B cell (primary cell): ENCODE data around the gene STK17B. TPM values are rescaled to one million over a fixed set of nuclear protein-coding genes. Genes with fewer than 3 reads are reported as not detected.
A peak's percentile ranks its signal among the peaks of the same experiment; 100 is the strongest.

ENCODE experiments used
- ATAC-seq: fragments of 200-7000 bp; cut with Tn5 transposase; one replicate; pipeline ENCODE4 v1.10.0; 2021; ENCODE audit warnings: low read depth, mild to moderate bottlenecking, moderate number of reproducible peaks, moderate library complexity
- CTCF ChIA-PET: fragments of 350-600 bp; sonication (Branson Sonifier 250); formaldehyde crosslinking; loops from one replicate; lab custom pipeline; 2021; ENCODE audit warnings: antibody characterized with exemption, inconsistent platforms; lab: Charles Lee
- POLR2A ChIA-PET: fragments of 350-600 bp; sonication (Branson Sonifier 250); formaldehyde crosslinking; loops from one replicate; lab custom pipeline; 2021; ENCODE audit warnings: antibody characterized with exemption; lab: Charles Lee
- DNase-seq: peaks from one replicate; pipeline ENCODE4 v3.0.0; 2013
- H2AFZ ChIP-seq: 2 replicates; pipeline ENCODE4 v1.6.1; 2012; ENCODE audit warnings: mild to moderate bottlenecking, low read depth, low read length; ENCODE audit not compliant: insufficient read depth, poor library complexity, severe bottlenecking
- H3K27ac ChIP-seq, 2 donors: 1 replicate in 1 of 2; 2 replicates in 1 of 2; pipeline ENCODE4 v1.5.1; 2012 to 2013; ENCODE audit warnings: low read length in 2 of 2, mild to moderate bottlenecking in 2 of 2, moderate library complexity in 1 of 2
- H3K27me3 ChIP-seq, 4 experiments: fragments of 200-600 bp in 1 of 4; sonication (generic) in 1 of 4; replicated peaks in 1 of 4; 1 replicate in 2 of 4; 2 replicates in 2 of 4; pipeline versions ENCODE4 v1.6.1 to v1.7.0; 2013 to 2016; ENCODE audit warnings: low read length in 3 of 4, mild to moderate bottlenecking in 2 of 4, mixed read lengths in 1 of 4, moderate library complexity in 1 of 4; ENCODE audit not compliant: insufficient read depth in 4 of 4, control insufficient read depth in 3 of 4; ENCODE audit errors: control extremely low read depth in 1 of 4
- H3K36me3 ChIP-seq, 2 experiments: replicated peaks in 1 of 2; 1 replicate in 1 of 2; 2 replicates in 1 of 2; pipeline versions ENCODE4 v1.6.1 to v1.7.1; 2013; ENCODE audit warnings: low read length in 1 of 2; ENCODE audit not compliant: insufficient read depth in 2 of 2, control insufficient read depth in 1 of 2; ENCODE audit errors: control extremely low read depth in 1 of 2, extremely low read depth in 1 of 2
- H3K4me1 ChIP-seq, 2 donors: fragments of 200-600 bp in 1 of 2; sonication (generic) in 1 of 2; 1 replicate in 1 of 2; 2 replicates in 1 of 2; pipeline versions ENCODE4 v1.5.1 to v1.6.1; 2013 to 2017; ENCODE audit warnings: low read length in 2 of 2; ENCODE audit not compliant: control insufficient read depth in 2 of 2, insufficient read depth in 2 of 2
- H3K4me2 ChIP-seq: replicated peaks from 2 replicates; pipeline ENCODE3; 2012; ENCODE audit warnings: mild to moderate bottlenecking, low read depth, low read length; ENCODE audit not compliant: poor library complexity, severe bottlenecking
- H3K4me3 ChIP-seq, 5 experiments: fragments of 200-600 bp in 1 of 5; sonication (generic) in 1 of 5; 1 replicate in 3 of 5; 2 replicates in 2 of 5; pipeline versions ENCODE4 v1.5.1 to v1.7.0; 2011 to 2016; ENCODE audit warnings: low read length in 4 of 5, mild to moderate bottlenecking in 4 of 5, low read depth in 2 of 5, control low read depth in 1 of 5, moderate library complexity in 1 of 5; ENCODE audit not compliant: insufficient read depth in 1 of 5; ENCODE audit errors: control extremely low read depth in 1 of 5, extremely low read depth in 1 of 5
- H3K79me2 ChIP-seq: fragments of 200-600 bp; sonication (generic); one replicate; pipeline ENCODE4 v1.6.0; 2016; ENCODE audit warnings: low read length; ENCODE audit not compliant: control insufficient read depth, insufficient read depth
- H3K9ac ChIP-seq: fragments of 200-600 bp; sonication (generic); 2 replicates; pipeline ENCODE4 v1.6.1; 2017; ENCODE audit warnings: mild to moderate bottlenecking, low read length, moderate library complexity
- H3K9me3 ChIP-seq, 3 donors: one replicate each; pipeline versions ENCODE4 v1.6.1 to v1.7.1; 2013; ENCODE audit warnings: low read length in 2 of 3; ENCODE audit not compliant: control insufficient read depth in 2 of 3, insufficient read depth in 1 of 3; ENCODE audit errors: control extremely low read depth in 1 of 3
- H4K20me1 ChIP-seq: 2 replicates; pipeline ENCODE4 v1.6.0; 2012; ENCODE audit warnings: mild to moderate bottlenecking, low read length; ENCODE audit not compliant: insufficient read depth, control insufficient read depth, poor library complexity, severe bottlenecking
- H3K27ac Mint-ChIP-seq: one replicate; pipeline ENCODE4 v1.8.0; 2021; ENCODE audit warnings: mixed read lengths
- H3K27me3 Mint-ChIP-seq: one replicate; pipeline ENCODE4 v1.8.0; 2021; ENCODE audit warnings: mixed read lengths
- H3K4me1 Mint-ChIP-seq: one replicate; pipeline ENCODE4 v1.8.0; 2021; ENCODE audit warnings: mixed read lengths
- H3K4me3 Mint-ChIP-seq: one replicate; pipeline ENCODE4 v1.8.0; 2021; ENCODE audit warnings: mixed read lengths
- H3K9me3 Mint-ChIP-seq: one replicate; pipeline ENCODE4 v1.8.0; 2022; ENCODE audit warnings: mixed read lengths; ENCODE audit not compliant: insufficient read depth
- EZH2 ChIP-seq: IDR thresholded peaks from 2 replicates; pipeline ENCODE4 v1.6.1; 2012; ENCODE audit warnings: borderline replicate concordance, low read depth, mild to moderate bottlenecking, moderate library complexity, low read length; ENCODE audit not compliant: insufficient read depth, poor library complexity, severe bottlenecking
- WGBS: methylation state at CpG from one replicate; pipeline ENCODE4 v1.1.5; 2013; ENCODE audit warnings: missing lambda C conversion rate; ENCODE audit not compliant: insufficient coverage; 5-methylcytosine and 5-hydroxymethylcytosine counted together
- intact Hi-C: fragments of 100-400 bp; cut with micrococcal nuclease; formaldehyde crosslinking; loops from one replicate; pipeline ENCODE4 v1.10.0; 2022
- polyA plus RNA-seq: library from polyadenylated mRNA; depleted of rRNA; stranded (reverse); fragments of >200 nt; gene quantifications from 2 replicates; pipeline ENCODE4 v1.2.3, GENCODE V29; 2012
- total RNA-seq, 2 donors: library from RNA; stranded (reverse); fragments of 120-200 nt in 1 of 2; gene quantifications; 1 replicate in 1 of 2; 2 replicates in 1 of 2; pipeline versions ENCODE4 v1.2.3 to v1.2.4, GENCODE V29; 2013 to 2022
- TF ChIP-seq, protein P1 (sequence below): fragments of 200-600 bp; IDR thresholded peaks from one replicate; pipeline ENCODE4 v1.8.0; 2022; ENCODE audit warnings: antibody characterized with exemption, mild to moderate bottlenecking

STK17B gene
- total and polyA plus RNA-seq, 2 donors (not counting 1 experiment from before 2014, with no cell fraction given) = 120 to 249 TPM

DNA sequence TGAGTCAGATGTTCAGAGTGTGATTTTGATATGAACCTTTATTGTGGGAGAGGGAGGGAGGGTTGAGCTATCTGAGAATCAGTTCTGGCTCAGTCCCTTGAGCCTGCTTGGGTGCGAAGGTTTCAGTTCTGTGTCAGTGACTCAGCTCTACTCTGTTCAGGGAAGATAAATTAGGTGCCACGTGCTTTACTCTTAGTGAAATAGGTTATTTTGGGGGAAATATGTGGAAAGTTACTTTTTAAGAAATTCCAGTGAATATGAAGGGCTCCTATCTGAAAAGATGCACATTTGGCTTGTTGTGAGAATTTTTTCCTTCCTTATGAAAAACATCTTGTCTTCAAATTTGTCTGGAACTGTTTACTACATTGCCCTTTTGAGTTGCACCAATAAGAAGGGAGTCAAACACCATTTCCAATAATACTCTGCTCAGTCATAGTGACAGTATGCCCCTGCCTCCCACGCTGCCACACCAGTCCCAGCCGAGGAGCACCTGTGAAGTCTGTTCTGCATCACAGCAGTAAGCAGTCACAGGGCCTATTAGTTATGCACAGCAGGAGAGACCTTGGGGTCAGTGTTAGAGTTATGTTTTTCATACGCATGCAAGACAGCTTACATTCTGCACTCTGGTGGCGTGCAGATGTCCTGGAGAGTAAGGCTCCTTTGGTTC lies 69.9 kb downstream of the STK17B start:
- POLR2A ChIA-PET = interaction anchor here (0.5 to 1.2 kb wide), 3 partner anchors 43 to 168 kb away, joined by 3 to 12 read pairs (median 11); partner anchors contain the start of gene STK17B
- CTCF ChIA-PET = interaction anchor here (1.2 to 3.3 kb wide), 6 partner anchors 14 to 352 kb away, joined by 3 to 10 read pairs (median 6); partner anchors contain the start of gene DNAH7

More for the DNA sequence above, 69.9 kb downstream of the STK17B start:
- peak overlapping the region; percentile 18 for H3K9ac ChIP-seq
- TF ChIP-seq EZH2 = no peak
- TF ChIP-seq, protein P1, sequence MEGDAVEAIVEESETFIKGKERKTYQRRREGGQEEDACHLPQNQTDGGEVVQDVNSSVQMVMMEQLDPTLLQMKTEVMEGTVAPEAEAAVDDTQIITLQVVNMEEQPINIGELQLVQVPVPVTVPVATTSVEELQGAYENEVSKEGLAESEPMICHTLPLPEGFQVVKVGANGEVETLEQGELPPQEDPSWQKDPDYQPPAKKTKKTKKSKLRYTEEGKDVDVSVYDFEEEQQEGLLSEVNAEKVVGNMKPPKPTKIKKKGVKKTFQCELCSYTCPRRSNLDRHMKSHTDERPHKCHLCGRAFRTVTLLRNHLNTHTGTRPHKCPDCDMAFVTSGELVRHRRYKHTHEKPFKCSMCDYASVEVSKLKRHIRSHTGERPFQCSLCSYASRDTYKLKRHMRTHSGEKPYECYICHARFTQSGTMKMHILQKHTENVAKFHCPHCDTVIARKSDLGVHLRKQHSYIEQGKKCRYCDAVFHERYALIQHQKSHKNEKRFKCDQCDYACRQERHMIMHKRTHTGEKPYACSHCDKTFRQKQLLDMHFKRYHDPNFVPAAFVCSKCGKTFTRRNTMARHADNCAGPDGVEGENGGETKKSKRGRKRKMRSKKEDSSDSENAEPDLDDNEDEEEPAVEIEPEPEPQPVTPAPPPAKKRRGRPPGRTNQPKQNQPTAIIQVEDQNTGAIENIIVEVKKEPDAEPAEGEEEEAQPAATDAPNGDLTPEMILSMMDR = no peak
- H3K36me3 ChIP-seq = no peaks in the 10 kb centered on the region
- ATAC-seq (peak; percentile 86), DNase-seq (peak; percentile 67)
- Mint-ChIP-seq H3K27me3 (no peaks in the 10 kb centered on the region), H3K4me3 (peak overlapping the region; percentile 64), H3K4me1 (peaks cover 68% of the 10 kb centered on the region), H3K27ac (peak overlapping the region; percentile 79), H3K9me3 (no peaks in the 10 kb centered on the region)
- peaks cover 48 to 49% of the 10 kb centered on the region in 2 donors for H3K4me1 ChIP-seq
- H3K27ac ChIP-seq = peak overlapping the region; percentile 49 to 66
- peak overlapping the region; percentile 47 for H3K4me2 ChIP-seq
- H3K9me3 ChIP-seq = no peaks in the 10 kb centered on the region
- 0% methylated on average over 2 of the region's 6 CpGs for WGBS
- H4K20me1 ChIP-seq = no peaks in the 10 kb centered on the region
- H2AFZ ChIP-seq = peak overlapping the region; percentile 4
- intact Hi-C loops = loop anchor here (5.0 kb wide), 1 partner anchor 46 kb away; no protein-coding TSS in a partner anchor
- H3K27me3 ChIP-seq = no peaks in the 10 kb centered on the region
- no peak overlapping the region for H3K4me3 ChIP-seq
- peaks cover 9% of the 10 kb centered on the region for H3K79me2 ChIP-seq
